Subcutaneous abdominal adipose tissue (tissue), 5 donors: ENCODE results near the gene UQCRC1.

Source experiments
- H3K27ac ChIP-seq: one replicate; pipeline ENCODE4 v1.7.0; 2013; ENCODE audit warnings: low read depth, mild to moderate bottlenecking, inconsistent platforms, low read length, moderate library complexity
- H3K27me3 ChIP-seq, 5 donors: one replicate each; pipeline ENCODE4 v1.7.0; 2013; ENCODE audit warnings: low read length in 5 of 5, inconsistent platforms in 1 of 5; ENCODE audit not compliant: control insufficient read depth in 5 of 5, insufficient read depth in 4 of 5
- H3K36me3 ChIP-seq, 5 donors: one replicate each; pipeline ENCODE4 v1.7.0; 2013; ENCODE audit warnings: low read length in 5 of 5; ENCODE audit not compliant: control insufficient read depth in 5 of 5, insufficient read depth in 5 of 5
- H3K4me1 ChIP-seq, 5 donors: one replicate each; pipeline ENCODE4 v1.7.0; 2013; ENCODE audit warnings: low read length in 5 of 5, mild to moderate bottlenecking in 3 of 5, moderate library complexity in 1 of 5; ENCODE audit not compliant: control insufficient read depth in 5 of 5, insufficient read depth in 5 of 5
- H3K4me3 ChIP-seq, 5 donors: one replicate each; pipeline ENCODE4 v1.7.0; 2013; ENCODE audit warnings: low read length in 5 of 5, low read depth in 1 of 5
- H3K9ac ChIP-seq, 5 donors: one replicate each; pipeline ENCODE4 v1.7.0; 2013; ENCODE audit warnings: low read length in 5 of 5, mild to moderate bottlenecking in 4 of 5, moderate library complexity in 3 of 5
- H3K9me3 ChIP-seq, 5 donors: one replicate each; pipeline ENCODE4 v1.7.0; 2013; ENCODE audit warnings: low read length in 5 of 5; ENCODE audit not compliant: control insufficient read depth in 5 of 5
- donor health status: healthy.
- donor health status: healthy.
- donor health status: healthy.
- donor health status: healthy.
- donor health status: healthy.

Gene UQCRC1

GRCh38 chr3:48599509-48600285 lies 9.7 kb downstream of the UQCRC1 start:
- no peaks in the 10 kb centered on the region for H3K9me3 ChIP-seq
- peaks cover 2 to 16% (median 7%) of the 10 kb centered on the region in 5 donors for H3K4me1 ChIP-seq
- peaks cover 2 to 14% (median 5%) of the 10 kb centered on the region in 5 donors for H3K27me3 ChIP-seq
- H3K36me3 ChIP-seq: peaks cover 0 to 76% (median 71%) of the 10 kb centered on the region in 5 donors
- no peak overlapping the region for H3K27ac ChIP-seq
- no peak overlapping the region for H3K9ac ChIP-seq
- H3K4me3 ChIP-seq: no peak overlapping the region

GRCh38 chr3:48599077-48599501 lies 10.4 kb downstream of the UQCRC1 start:
- Histone ChIP-seq H3K9me3 (no peaks in the 10 kb centered on the region), H3K4me3 (no peak overlapping the region), H3K36me3 (peaks cover 0 to 70% (median 64%) of the 10 kb centered on the region in 5 donors), H3K27ac (no peak overlapping the region), H3K27me3 (peaks cover 8 to 20% (median 10%) of the 10 kb centered on the region in 5 donors), H3K4me1 (peaks cover 2 to 21% (median 10%) of the 10 kb centered on the region in 5 donors), H3K9ac (no peak overlapping the region)

- Histone ChIP-seq H3K9me3 (no peaks in the 10 kb centered on the region), H3K27ac (peak overlapping the region; percentile 10), H3K9ac (no peak overlapping the region), H3K4me3 (no peak overlapping the region), H3K4me1 (peaks cover 2 to 21% (median 10%) of the 10 kb centered on the region in 5 donors), H3K36me3 (peaks cover 0 to 64% (median 59%) of the 10 kb centered on the region in 5 donors), H3K27me3 (peaks cover 9 to 23% (median 13%) of the 10 kb centered on the region in 5 donors)
These were observed 10.9 kb downstream of the UQCRC1 start for GRCh38 chr3:48598323-48599076.

GRCh38 chr3:48597408-48597800 lies 12.0 kb downstream of the UQCRC1 start:
- H3K27ac ChIP-seq: no peak overlapping the region
- peaks cover 2 to 21% (median 10%) of the 10 kb centered on the region in 5 donors for H3K4me1 ChIP-seq
- no peaks in the 10 kb centered on the region for H3K9me3 ChIP-seq
- peaks cover 0 to 53% (median 48%) of the 10 kb centered on the region in 5 donors for H3K36me3 ChIP-seq
- no peak overlapping the region for H3K4me3 ChIP-seq
- H3K27me3 ChIP-seq: peaks cover 11 to 23% (median 18%) of the 10 kb centered on the region in 5 donors
- H3K9ac ChIP-seq: no peak overlapping the region

GRCh38 chr3:48596676-48597407 lies 12.6 kb downstream of the UQCRC1 start:
- Histone ChIP-seq H3K4me1 (peaks cover 2 to 21% (median 10%) of the 10 kb centered on the region in 5 donors), H3K27ac (no peak overlapping the region), H3K36me3 (peaks cover 0 to 48% (median 45%) of the 10 kb centered on the region in 5 donors), H3K27me3 (peaks cover 11 to 23% (median 18%) of the 10 kb centered on the region in 5 donors), H3K9ac (no peak overlapping the region), H3K9me3 (no peaks in the 10 kb centered on the region), H3K4me3 (no peak overlapping the region)

GRCh38 chr3:48596157-48596556 lies 13.3 kb downstream of the UQCRC1 start:
- Histone ChIP-seq H3K27ac (no peak overlapping the region), H3K36me3 (peaks cover 0 to 41% (median 38%) of the 10 kb centered on the region in 5 donors), H3K4me3 (no peak overlapping the region), H3K27me3 (peaks cover 11 to 23% (median 18%) of the 10 kb centered on the region in 5 donors), H3K9ac (no peak overlapping the region), H3K4me1 (peaks cover 2 to 21% (median 10%) of the 10 kb centered on the region in 5 donors), H3K9me3 (no peaks in the 10 kb centered on the region)

- Histone ChIP-seq H3K4me1 (peaks cover 2 to 21% (median 10%) of the 10 kb centered on the region in 5 donors), H3K27me3 (peaks cover 11 to 23% (median 18%) of the 10 kb centered on the region in 5 donors), H3K9me3 (no peaks in the 10 kb centered on the region), H3K36me3 (peaks cover 0 to 36% (median 33%) of the 10 kb centered on the region in 5 donors), H3K27ac (no peak overlapping the region), H3K9ac (no peak overlapping the region), H3K4me3 (no peak overlapping the region)
These were observed 13.8 kb downstream of the UQCRC1 start for GRCh38 chr3:48595526-48596121.

GRCh38 chr3:48595075-48595525 lies 14.3 kb downstream of the UQCRC1 start, which contains the start of gene COL7A1:
TSS of gene COL7A1 (minus strand) at chr3:48595329. CDS start at chr3:48595159, 170 bp downstream.
- Histone ChIP-seq H3K4me3 (peak within 1 kb of the TSS in 3 of 5 donors; percentile 15 to 32 (median 16)), H3K36me3 (peaks cover 0 to 31% (median 27%) of the 10 kb centered on the region in 5 donors), H3K27me3 (peaks cover 11 to 25% (median 18%) of the 10 kb centered on the region in 5 donors), H3K27ac (no peak within 1 kb of the TSS), H3K9ac (peak within 1 kb of the TSS in 1 of 5 donors; percentile 8), H3K9me3 (no peaks in the 10 kb centered on the region), H3K4me1 (peaks cover 2 to 21% (median 10%) of the 10 kb centered on the region in 5 donors)

GRCh38 chr3:48594417-48595049 lies 14.9 kb downstream of the UQCRC1 start:
- Histone ChIP-seq H3K4me1 (peaks cover 2 to 21% (median 10%) of the 10 kb centered on the region in 5 donors), H3K36me3 (peaks cover 0 to 25% (median 22%) of the 10 kb centered on the region in 5 donors), H3K4me3 (peak overlapping the region in 3 of 5 donors; percentile 15 to 32 (median 16)), H3K27ac (no peak overlapping the region), H3K9ac (peak overlapping the region in 1 of 5 donors; percentile 8), H3K9me3 (no peaks in the 10 kb centered on the region), H3K27me3 (peaks cover 11 to 28% (median 18%) of the 10 kb centered on the region in 5 donors)
